Neuronal stem cell (in vitro differentiated cells): ENCODE results near the gene CAMK1G.
A peak's percentile ranks its signal among the peaks of the same experiment; 100 is the strongest.

ENCODE experiments used
- DNase-seq: peaks from one replicate; pipeline ENCODE4 v3.0.0-alpha.2; 2013; ENCODE audit warnings: low spot score
- H2AFZ ChIP-seq: one replicate; pipeline ENCODE4 v1.6.1; 2013; ENCODE audit warnings: mild to moderate bottlenecking, low read length, inconsistent platforms
- H2AK5ac ChIP-seq: 2 replicates; pipeline ENCODE4 v1.6.1; 2013; ENCODE audit warnings: low read depth, mild to moderate bottlenecking, inconsistent platforms, low read length, moderate library complexity, mixed read lengths
- H2BK120ac ChIP-seq: 2 replicates; pipeline ENCODE4 v1.6.1; 2013; ENCODE audit warnings: low read depth, mild to moderate bottlenecking, inconsistent platforms, low read length, moderate library complexity, mixed read lengths
- H2BK12ac ChIP-seq: one replicate; pipeline ENCODE4 v1.6.1; 2013; ENCODE audit warnings: low read length, inconsistent platforms
- H2BK15ac ChIP-seq: 2 replicates; pipeline ENCODE4 v1.6.1; 2013; ENCODE audit warnings: mild to moderate bottlenecking, low read length, inconsistent platforms, mixed read lengths
- H2BK5ac ChIP-seq: one replicate; pipeline ENCODE4 v1.6.1; 2013; ENCODE audit warnings: inconsistent platforms, mild to moderate bottlenecking, low read length, moderate library complexity
- H3K14ac ChIP-seq: one replicate; pipeline ENCODE4 v1.6.1; 2013; ENCODE audit warnings: low read length, inconsistent platforms
- H3K18ac ChIP-seq: 2 replicates; pipeline ENCODE4 v1.6.1; 2013; ENCODE audit warnings: low read length, inconsistent platforms
- H3K23ac ChIP-seq: 2 replicates; pipeline ENCODE4 v1.6.1; 2013; ENCODE audit warnings: low read depth, mild to moderate bottlenecking, mixed read lengths, low read length, inconsistent platforms; ENCODE audit not compliant: poor library complexity
- H3K27ac ChIP-seq: replicated peaks from 3 replicates; pipeline ENCODE4 v1.5.1; 2013; ENCODE audit warnings: low read length, inconsistent platforms
- H3K27me3 ChIP-seq, 3 experiments: 2 replicates each; pipeline ENCODE4 v1.6.1; 2013; ENCODE audit warnings: low read length in 3 of 3, mild to moderate bottlenecking in 2 of 3, inconsistent platforms in 1 of 3, low read depth in 1 of 3, mixed read lengths in 1 of 3, moderate library complexity in 1 of 3; ENCODE audit not compliant: control insufficient read depth in 3 of 3, insufficient read depth in 3 of 3
- H3K36me3 ChIP-seq, 2 donors: replicated peaks in 1 of 2; 2 replicates each; pipeline ENCODE4 v1.6.1; 2013; ENCODE audit warnings: low read length in 2 of 2; ENCODE audit not compliant: control insufficient read depth in 2 of 2, insufficient read depth in 2 of 2
- H3K4ac ChIP-seq: 2 replicates; pipeline ENCODE4 v1.6.1; 2013; ENCODE audit warnings: inconsistent platforms, mild to moderate bottlenecking, low read length, moderate library complexity
- H3K4me1 ChIP-seq, 2 donors: 1 replicate in 1 of 2; 2 replicates in 1 of 2; pipeline ENCODE4 v1.6.1; 2013; ENCODE audit warnings: low read length in 2 of 2, low read depth in 1 of 2; ENCODE audit not compliant: control insufficient read depth in 2 of 2, insufficient read depth in 1 of 2
- H3K4me2 ChIP-seq: one replicate; pipeline ENCODE4 v1.6.1; 2013; ENCODE audit warnings: mild to moderate bottlenecking, low read length, inconsistent platforms; ENCODE audit not compliant: insufficient read depth, poor library complexity, severe bottlenecking
- H3K4me3 ChIP-seq, 2 donors: 2 replicates each; pipeline ENCODE4 v1.5.1; 2013; ENCODE audit warnings: low read length in 2 of 2, mild to moderate bottlenecking in 2 of 2, inconsistent platforms in 1 of 2, moderate library complexity in 1 of 2
- H3K79me1 ChIP-seq: one replicate; pipeline ENCODE4 v1.6.1; 2013; ENCODE audit warnings: low read depth, mild to moderate bottlenecking, inconsistent platforms, low read length, moderate library complexity
- H3K9ac ChIP-seq: one replicate; pipeline ENCODE4 v1.6.1; 2013; ENCODE audit warnings: mild to moderate bottlenecking, low read depth, low read length, inconsistent platforms; ENCODE audit not compliant: poor library complexity
- H3K9me3 ChIP-seq, 2 donors: replicated peaks in 1 of 2; 2 replicates each; pipeline versions ENCODE3 to v1.6.1; 2013; ENCODE audit warnings: low read length in 2 of 2, mild to moderate bottlenecking in 2 of 2, inconsistent platforms in 1 of 2, low read depth in 1 of 2, mixed read lengths in 1 of 2, moderate library complexity in 1 of 2; ENCODE audit not compliant: control insufficient read depth in 2 of 2, insufficient read depth in 1 of 2
- H4K8ac ChIP-seq: one replicate; pipeline ENCODE4 v1.6.1; 2013; ENCODE audit warnings: low read depth, mild to moderate bottlenecking, inconsistent platforms, low read length, moderate library complexity
- H4K91ac ChIP-seq: one replicate; pipeline ENCODE4 v1.6.1; 2013; ENCODE audit warnings: low read length, low read depth, mild to moderate bottlenecking, inconsistent platforms; ENCODE audit not compliant: poor library complexity
- WGBS, 2 donors: extraction: QIAGEN DNeasy Blood & Tissue Kit; methylation state at CpG; one replicate each; pipeline ENCODE4 v1.1.7; 2013; ENCODE audit warnings: missing lambda C conversion rate in 2 of 2, mixed read lengths in 1 of 2; ENCODE audit not compliant: insufficient read length in 2 of 2, insufficient replicate concordance in 1 of 2; ENCODE audit errors: extremely low coverage in 2 of 2; 5-methylcytosine and 5-hydroxymethylcytosine counted together

Gene CAMK1G

GRCh38 chr1:209552406-209553264 lies 30.9 kb upstream of the CAMK1G start:
- WGBS, 2 donors = no CpG with 5 or more reads among the region's 5 CpGs
- no peak overlapping the region for H2BK12ac ChIP-seq
- H3K4me3 ChIP-seq = no peak overlapping the region
- no peak overlapping the region for H3K4me2 ChIP-seq
- H3K9me3 ChIP-seq = no peaks in the 10 kb centered on the region
- no peak overlapping the region for H3K23ac ChIP-seq
- H4K91ac ChIP-seq = no peak overlapping the region
- H3K27ac ChIP-seq = no peak overlapping the region
- no peak for DNase-seq
- no peak overlapping the region for H4K8ac ChIP-seq
- H2BK5ac ChIP-seq = no peak overlapping the region
- no peaks in the 10 kb centered on the region for H3K27me3 ChIP-seq
- no peak overlapping the region for H3K14ac ChIP-seq
- H3K4me1 ChIP-seq = peaks cover 0 to 10% of the 10 kb centered on the region in 2 donors
- H3K36me3 ChIP-seq = no peaks in the 10 kb centered on the region
- H3K9ac ChIP-seq = no peak overlapping the region
- no peak overlapping the region for H2BK15ac ChIP-seq
- no peaks in the 10 kb centered on the region for H3K79me1 ChIP-seq
- no peak overlapping the region for H2AFZ ChIP-seq
- no peak overlapping the region for H2BK120ac ChIP-seq
- H3K4ac ChIP-seq = no peak overlapping the region
- H3K18ac ChIP-seq = no peak overlapping the region
- H2AK5ac ChIP-seq = no peak overlapping the region

GRCh38 chr1:209554761-209555611 lies 28.5 kb upstream of the CAMK1G start:
- Histone ChIP-seq H3K9me3 (no peaks in the 10 kb centered on the region), H3K4me3 (no peak overlapping the region), H2BK15ac (no peak overlapping the region), H2BK5ac (no peak overlapping the region), H2BK12ac (no peak overlapping the region), H3K79me1 (no peaks in the 10 kb centered on the region), H3K27ac (peak overlapping the region; percentile 79), H3K4me2 (no peak overlapping the region), H3K23ac (no peak overlapping the region), H3K4ac (no peak overlapping the region), H3K14ac (no peak overlapping the region), H2BK120ac (no peak overlapping the region), H3K27me3 (no peaks in the 10 kb centered on the region), H3K18ac (peak overlapping the region; percentile 17), H3K4me1 (peaks cover 0 to 8% of the 10 kb centered on the region in 2 donors), H2AFZ (no peak overlapping the region), H2AK5ac (peak overlapping the region; percentile 21), H3K36me3 (no peaks in the 10 kb centered on the region), H4K8ac (no peak overlapping the region), H3K9ac (no peak overlapping the region), H4K91ac (peak overlapping the region; percentile 6)
- WGBS, 2 donors = 100% methylated on average over 2 of the region's 9 CpGs
- no peak for DNase-seq

GRCh38 chr1:209556162-209556690 lies 27.3 kb upstream of the CAMK1G start:
- Histone ChIP-seq H3K9ac (no peak overlapping the region), H3K79me1 (no peaks in the 10 kb centered on the region), H3K14ac (no peak overlapping the region), H2BK12ac (no peak overlapping the region), H2AK5ac (no peak overlapping the region), H3K4me1 (peaks cover 0 to 10% of the 10 kb centered on the region in 2 donors), H3K36me3 (no peaks in the 10 kb centered on the region), H3K18ac (no peak overlapping the region), H2BK5ac (no peak overlapping the region), H3K4ac (no peak overlapping the region), H3K27ac (peak overlapping the region; percentile 79), H3K27me3 (no peaks in the 10 kb centered on the region), H4K8ac (no peak overlapping the region), H3K9me3 (no peaks in the 10 kb centered on the region), H2AFZ (no peak overlapping the region), H4K91ac (no peak overlapping the region), H3K4me2 (no peak overlapping the region), H3K23ac (no peak overlapping the region), H3K4me3 (no peak overlapping the region), H2BK15ac (no peak overlapping the region), H2BK120ac (no peak overlapping the region)
- peak; percentile 30 for DNase-seq
- no CpG with 5 or more reads among the region's 1 CpG for WGBS, 2 donors

GRCh38 chr1:209557221-209557620 lies 26.3 kb upstream of the CAMK1G start:
- no peaks in the 10 kb centered on the region for H3K79me1 ChIP-seq
- H2BK5ac ChIP-seq = no peak overlapping the region
- DNase-seq = no peak
- no peak overlapping the region for H3K9ac ChIP-seq
- no peaks in the 10 kb centered on the region for H3K9me3 ChIP-seq
- no peak overlapping the region for H4K91ac ChIP-seq
- no peak overlapping the region for H3K23ac ChIP-seq
- H3K27ac ChIP-seq = no peak overlapping the region
- H2BK12ac ChIP-seq = no peak overlapping the region
- H3K27me3 ChIP-seq = no peaks in the 10 kb centered on the region
- no peak overlapping the region for H3K14ac ChIP-seq
- peaks cover 0 to 14% of the 10 kb centered on the region in 2 donors for H3K4me1 ChIP-seq
- no peak overlapping the region for H3K4me2 ChIP-seq
- H2AK5ac ChIP-seq = no peak overlapping the region
- H3K4ac ChIP-seq = no peak overlapping the region
- no peak overlapping the region for H2BK120ac ChIP-seq
- no peaks in the 10 kb centered on the region for H3K36me3 ChIP-seq
- H2BK15ac ChIP-seq = no peak overlapping the region
- H3K4me3 ChIP-seq = no peak overlapping the region
- no peak overlapping the region for H2AFZ ChIP-seq
- H3K18ac ChIP-seq = no peak overlapping the region
- no peak overlapping the region for H4K8ac ChIP-seq
